NCI-H1436 treated with DMSO at 0.1 percent for 48 hours (cell line): ENCODE measurements around the gene AGRP.
"Not testable (repeated sequence)": the region's sequence is repeated elsewhere in the genome, so short reads cannot be mapped to it uniquely, and the experiment has no call there.

Experiments used
- DNase-seq: peaks from one replicate; lab custom pipeline; 2025; lab: John Stamatoyannopoulos, UW

AGRP gene, protein sequence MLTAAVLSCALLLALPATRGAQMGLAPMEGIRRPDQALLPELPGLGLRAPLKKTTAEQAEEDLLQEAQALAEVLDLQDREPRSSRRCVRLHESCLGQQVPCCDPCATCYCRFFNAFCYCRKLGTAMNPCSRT

DNA sequence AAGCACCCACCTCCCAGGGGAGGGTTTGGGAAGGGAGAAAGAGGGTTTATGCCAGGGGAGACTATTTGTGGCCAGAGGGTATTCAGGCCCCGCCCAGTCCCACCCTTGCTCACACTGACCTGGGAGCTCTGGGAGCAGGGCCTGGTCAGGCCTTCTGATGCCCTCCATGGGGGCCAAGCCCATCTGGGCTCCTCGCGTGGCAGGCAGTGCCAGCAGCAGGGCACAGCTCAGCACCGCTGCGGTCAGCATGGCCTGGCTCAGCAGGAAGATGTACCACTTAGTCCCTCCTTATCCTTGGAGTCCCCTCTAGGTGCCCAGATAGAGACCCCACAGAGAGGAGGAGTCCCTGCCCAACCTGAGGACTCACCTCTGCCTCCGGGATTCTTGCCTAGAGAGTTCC is at the start of gene AGRP:
AGRP (minus strand) TSS at position 398 of the 400 bp plus-strand sequence; CDS start at position 249, 149 bp downstream.
- no peak for DNase-seq

DNA sequence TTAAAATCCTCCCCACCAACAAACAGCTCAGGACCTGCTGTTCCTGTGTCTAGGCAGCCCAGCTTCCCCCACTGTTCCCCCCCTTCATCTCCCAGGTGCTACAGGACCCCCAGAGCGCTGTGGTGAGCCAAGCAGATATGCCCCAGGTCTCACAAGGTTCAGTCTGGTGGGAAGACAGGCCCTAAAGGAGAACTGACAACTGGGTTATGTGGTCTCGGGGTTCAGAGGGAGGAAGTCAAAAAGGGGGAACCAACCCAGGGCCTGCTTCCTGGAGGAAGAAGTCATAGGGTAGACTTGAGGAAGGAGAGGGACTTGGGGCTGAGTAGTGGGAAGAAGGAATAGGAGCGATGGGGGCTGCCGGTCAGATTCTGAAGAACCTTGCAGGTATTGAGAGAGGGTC is 47.9 kb upstream of the AGRP start:
- no peak for DNase-seq

GRCh38 chr16:67530013-67530939 is 46.9 kb upstream of the AGRP start:
- DNase-seq, result no peak

DNA sequence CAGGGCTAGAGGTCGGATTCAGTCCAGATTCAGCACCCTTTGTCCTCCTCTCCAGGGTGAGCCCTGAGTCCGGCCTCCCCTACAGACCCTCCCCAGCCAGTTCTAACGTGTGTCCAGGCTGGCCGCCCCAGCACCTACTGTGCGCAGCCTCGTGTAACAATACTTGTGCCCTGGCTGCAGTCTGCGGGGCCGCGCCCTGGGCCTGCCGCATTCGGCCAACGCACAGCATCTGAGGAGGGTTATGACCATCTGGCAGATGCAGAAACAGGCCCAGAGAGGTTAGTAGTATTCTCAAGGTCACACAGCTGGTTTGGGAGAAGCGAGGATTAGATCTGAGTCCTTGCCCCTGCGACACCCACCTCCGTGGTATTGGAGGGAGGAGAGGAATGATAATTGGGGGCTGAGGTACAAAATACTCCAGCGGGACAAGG is 46.2 kb upstream of the AGRP start:
- DNase-seq, result no peak

GRCh38 chr16:67528870-67529581 is 45.7 kb upstream of the AGRP start:
- DNase-seq, result no peak

- no peak for DNase-seq
Measured at GRCh38 chr16:67528222-67528869, 45.0 kb upstream of the AGRP start, which contains the start of gene RIPOR1. RIPOR1 (plus strand) TSS chr16:67528829; CDS start chr16:67538447, 9,618 bp downstream.

- no peak for DNase-seq
Measured at GRCh38 chr16:67526149-67526791, 42.9 kb upstream of the AGRP start.

- DNase-seq, result no peak
Measured at GRCh38 chr16:67525176-67525860, 42.0 kb upstream of the AGRP start.

GRCh38 chr16:67521095-67521804 is 37.9 kb upstream of the AGRP start:
- DNase-seq, result peak; percentile 89

GRCh38 chr16:67519242-67519641 is 35.9 kb upstream of the AGRP start:
- no peak for DNase-seq

- no peak for DNase-seq
Measured at GRCh38 chr16:67518676-67519075, 35.3 kb upstream of the AGRP start.

GRCh38 chr16:67517661-67518423 is 34.5 kb upstream of the AGRP start:
- DNase-seq, result no peak

DNA sequence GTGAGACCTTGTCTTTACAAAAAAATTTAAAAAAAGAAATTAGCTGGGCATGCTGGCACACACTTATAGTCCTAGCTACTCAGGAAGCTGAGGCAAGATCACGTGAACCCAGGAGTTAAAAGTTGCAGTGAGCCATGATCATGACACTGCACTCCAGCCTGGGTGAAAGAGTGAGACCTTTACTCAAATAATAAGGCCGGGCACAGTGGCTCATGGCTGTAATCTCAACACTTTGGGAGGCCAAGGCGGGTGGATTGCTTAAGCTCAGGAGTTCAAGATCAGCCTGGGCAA is 33.8 kb upstream of the AGRP start:
- DNase-seq, result no peak

GRCh38 chr16:67516296-67517154 is 33.2 kb upstream of the AGRP start:
- no peak for DNase-seq

- peak; percentile 14 for DNase-seq
Measured at GRCh38 chr16:67514382-67514828, 31.1 kb upstream of the AGRP start.

DNA sequence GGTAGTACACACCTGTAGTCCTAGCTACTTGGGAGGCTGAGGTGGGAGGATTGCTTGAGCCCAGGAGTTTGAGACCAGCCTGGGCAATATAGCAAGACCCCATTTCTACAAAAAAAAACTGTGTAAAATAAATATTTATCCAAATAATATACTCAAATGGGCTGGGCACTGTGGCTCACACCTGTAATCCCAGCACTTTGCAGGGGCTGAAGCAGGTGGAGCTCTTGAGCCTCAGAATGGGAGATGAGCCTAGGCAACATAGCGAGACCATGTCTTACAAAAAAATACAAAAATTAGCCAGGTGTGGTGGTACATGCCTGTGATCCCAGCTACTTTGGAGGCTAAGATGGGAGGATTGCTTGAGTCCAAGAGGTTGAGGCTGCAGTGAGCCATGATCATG is 30.5 kb upstream of the AGRP start:
- DNase-seq, result not testable (repeated sequence)

DNA sequence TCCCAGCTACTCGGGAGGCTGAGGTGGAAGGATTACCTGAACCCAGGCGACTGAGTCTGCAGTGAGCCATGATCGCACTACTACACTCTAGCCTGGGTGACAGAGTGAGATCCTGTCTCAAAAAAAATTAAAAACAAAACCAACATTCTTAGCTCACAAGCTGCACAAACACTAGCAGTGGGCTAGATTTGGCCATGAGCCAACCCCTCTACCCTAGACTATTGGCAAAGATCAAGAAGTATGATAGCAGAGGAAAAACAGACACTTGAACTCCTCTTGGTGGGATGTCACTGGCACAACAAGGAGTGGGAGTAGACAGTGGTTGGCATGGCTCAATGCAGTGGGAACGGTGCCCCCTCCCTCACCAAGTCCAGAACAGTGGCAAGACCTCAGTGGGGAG is 25.7 kb upstream of the AGRP start:
- DNase-seq, result no peak

- no peak for DNase-seq
Measured at GRCh38 chr16:67506468-67506867, 23.1 kb upstream of the AGRP start.
